ENCODE measurements around the gene THAP2.

The THAP2 gene

GRCh38 chr12:71652656-71653055 lies 11.4 kb upstream of the THAP2 start:
- Mint-ChIP-seq H3K27ac (no peak overlapping the region), H3K4me3 (no peak overlapping the region), H3K9me3 (no peaks in the 10 kb centered on the region), H3K4me1 (peaks cover 35% of the 10 kb centered on the region), H3K27me3 (no peaks in the 10 kb centered on the region), H3K36me3 (peaks cover 19% of the 10 kb centered on the region)

GRCh38 chr12:71653137-71653536 lies 11.0 kb upstream of the THAP2 start:
- Mint-ChIP-seq H3K9me3 (no peaks in the 10 kb centered on the region), H3K27ac (no peak overlapping the region), H3K4me3 (no peak overlapping the region), H3K4me1 (peaks cover 35% of the 10 kb centered on the region), H3K27me3 (no peaks in the 10 kb centered on the region), H3K36me3 (peaks cover 20% of the 10 kb centered on the region)

- Mint-ChIP-seq H3K4me1 (peaks cover 43% of the 10 kb centered on the region), H3K4me3 (peak overlapping the region; percentile 82), H3K27ac (no peak overlapping the region), H3K27me3 (no peaks in the 10 kb centered on the region), H3K36me3 (peaks cover 27% of the 10 kb centered on the region), H3K9me3 (no peaks in the 10 kb centered on the region)
Observed at GRCh38 chr12:71654200-71654599, 9.9 kb upstream of the THAP2 start.

- H3K27ac Mint-ChIP-seq, result no peak overlapping the region
- H3K9me3 Mint-ChIP-seq, result no peaks in the 10 kb centered on the region
- peaks cover 53% of the 10 kb centered on the region for H3K4me1 Mint-ChIP-seq
- no peaks in the 10 kb centered on the region for H3K27me3 Mint-ChIP-seq
- H3K4me3 Mint-ChIP-seq, result peak overlapping the region; percentile 82
- peaks cover 30% of the 10 kb centered on the region for H3K36me3 Mint-ChIP-seq
Observed at GRCh38 chr12:71655495-71655894, 8.6 kb upstream of the THAP2 start.

- H3K9me3 Mint-ChIP-seq, result no peaks in the 10 kb centered on the region
Observed at GRCh38 chr12:71655907-71656306, 8.2 kb upstream of the THAP2 start.

GRCh38 chr12:71656740-71657139 lies 7.4 kb upstream of the THAP2 start:
- H3K9me3 Mint-ChIP-seq, result no peaks in the 10 kb centered on the region
- H3K36me3 Mint-ChIP-seq, result peaks cover 31% of the 10 kb centered on the region
- no peaks in the 10 kb centered on the region for H3K27me3 Mint-ChIP-seq
- peaks cover 56% of the 10 kb centered on the region for H3K4me1 Mint-ChIP-seq
- no peak overlapping the region for H3K27ac Mint-ChIP-seq
- peak overlapping the region; percentile 59 for H3K4me3 Mint-ChIP-seq

More at GRCh38 chr12:71655907-71656306, 8.2 kb upstream of the THAP2 start:
- Mint-ChIP-seq H3K27ac (no peak overlapping the region), H3K4me1 (peaks cover 53% of the 10 kb centered on the region), H3K36me3 (peaks cover 30% of the 10 kb centered on the region), H3K27me3 (no peaks in the 10 kb centered on the region), H3K4me3 (peak overlapping the region; percentile 82)

- peak overlapping the region; percentile 100 for H3K4me3 Mint-ChIP-seq
- no peaks in the 10 kb centered on the region for H3K27me3 Mint-ChIP-seq
- H3K4me1 Mint-ChIP-seq, result peaks cover 53% of the 10 kb centered on the region
- H3K27ac Mint-ChIP-seq, result peak overlapping the region; percentile 100
- no peaks in the 10 kb centered on the region for H3K9me3 Mint-ChIP-seq
- H3K36me3 Mint-ChIP-seq, result peaks cover 30% of the 10 kb centered on the region
Observed at GRCh38 chr12:71661977-71662530, 2.0 kb upstream of the THAP2 start.

- peak overlapping the region; percentile 100 for H3K4me3 Mint-ChIP-seq
- H3K27ac Mint-ChIP-seq, result peak overlapping the region; percentile 100
- no peaks in the 10 kb centered on the region for H3K9me3 Mint-ChIP-seq
- peaks cover 29% of the 10 kb centered on the region for H3K36me3 Mint-ChIP-seq
- H3K4me1 Mint-ChIP-seq, result peaks cover 54% of the 10 kb centered on the region
- no peaks in the 10 kb centered on the region for H3K27me3 Mint-ChIP-seq
Observed at GRCh38 chr12:71662849-71663560, 1.1 kb upstream of the THAP2 start.

- H3K27ac Mint-ChIP-seq, result peak overlapping the region; percentile 100
Observed at GRCh38 chr12:71664411-71665089, 449 bp downstream of the THAP2 start.

GRCh38 chr12:71665090-71665463 lies 976 bp downstream of the THAP2 start:
- H3K36me3 Mint-ChIP-seq, result peaks cover 18% of the 10 kb centered on the region
- H3K4me3 Mint-ChIP-seq, result peak overlapping the region; percentile 100
- H3K27me3 Mint-ChIP-seq, result no peaks in the 10 kb centered on the region
- peaks cover 50% of the 10 kb centered on the region for H3K4me1 Mint-ChIP-seq
- no peaks in the 10 kb centered on the region for H3K9me3 Mint-ChIP-seq
- H3K27ac Mint-ChIP-seq, result peak overlapping the region; percentile 100

More at GRCh38 chr12:71664411-71665089, 449 bp downstream of the THAP2 start:
- no peaks in the 10 kb centered on the region for H3K9me3 Mint-ChIP-seq
- peak overlapping the region; percentile 100 for H3K4me3 Mint-ChIP-seq
- no peaks in the 10 kb centered on the region for H3K27me3 Mint-ChIP-seq
- peaks cover 54% of the 10 kb centered on the region for H3K4me1 Mint-ChIP-seq
- peaks cover 20% of the 10 kb centered on the region for H3K36me3 Mint-ChIP-seq

- Mint-ChIP-seq H3K4me3 (peak overlapping the region; percentile 100), H3K4me1 (peaks cover 50% of the 10 kb centered on the region), H3K9me3 (no peaks in the 10 kb centered on the region), H3K27me3 (no peaks in the 10 kb centered on the region), H3K36me3 (peaks cover 18% of the 10 kb centered on the region), H3K27ac (peak overlapping the region; percentile 100)
Observed at GRCh38 chr12:71666259-71666658, 2.2 kb downstream of the THAP2 start.

GRCh38 chr12:71671311-71671710 lies 7.2 kb downstream of the THAP2 start:
- Mint-ChIP-seq H3K9me3 (no peaks in the 10 kb centered on the region), H3K27ac (peak overlapping the region; percentile 10), H3K27me3 (no peaks in the 10 kb centered on the region), H3K4me1 (peaks cover 38% of the 10 kb centered on the region), H3K36me3 (peaks cover 8% of the 10 kb centered on the region), H3K4me3 (no peak overlapping the region)

- H3K36me3 Mint-ChIP-seq, result peaks cover 8% of the 10 kb centered on the region
- peaks cover 37% of the 10 kb centered on the region for H3K4me1 Mint-ChIP-seq
- no peak overlapping the region for H3K27ac Mint-ChIP-seq
- H3K4me3 Mint-ChIP-seq, result no peak overlapping the region
- H3K27me3 Mint-ChIP-seq, result no peaks in the 10 kb centered on the region
- H3K9me3 Mint-ChIP-seq, result no peaks in the 10 kb centered on the region
Observed at GRCh38 chr12:71671816-71672215, 7.7 kb downstream of the THAP2 start.

GRCh38 chr12:71682466-71682865 lies 18.4 kb downstream of the THAP2 start:
- H3K4me3 Mint-ChIP-seq, result no peak overlapping the region
- H3K27ac Mint-ChIP-seq, result no peak overlapping the region
- H3K27me3 Mint-ChIP-seq, result no peaks in the 10 kb centered on the region
- H3K36me3 Mint-ChIP-seq, result no peaks in the 10 kb centered on the region
- H3K4me1 Mint-ChIP-seq, result peaks cover 16% of the 10 kb centered on the region
- H3K9me3 Mint-ChIP-seq, result no peaks in the 10 kb centered on the region

GRCh38 chr12:71683633-71684032 lies 19.5 kb downstream of the THAP2 start:
- H3K36me3 Mint-ChIP-seq, result no peaks in the 10 kb centered on the region
- no peak overlapping the region for H3K4me3 Mint-ChIP-seq
- no peaks in the 10 kb centered on the region for H3K27me3 Mint-ChIP-seq
- H3K27ac Mint-ChIP-seq, result no peak overlapping the region
- H3K4me1 Mint-ChIP-seq, result peaks cover 27% of the 10 kb centered on the region
- no peaks in the 10 kb centered on the region for H3K9me3 Mint-ChIP-seq

GRCh38 chr12:71684081-71684480 lies 20.0 kb downstream of the THAP2 start:
- Mint-ChIP-seq H3K4me3 (peak overlapping the region; percentile 52), H3K27me3 (no peaks in the 10 kb centered on the region), H3K9me3 (no peaks in the 10 kb centered on the region), H3K27ac (no peak overlapping the region), H3K36me3 (no peaks in the 10 kb centered on the region), H3K4me1 (peaks cover 32% of the 10 kb centered on the region)

All from activated naive CD4-positive, alpha-beta T cell treated with anti-CD3 and anti-CD28 coated beads, Interleukin-2, amount 50 U/mL, for 24 hours (primary cell).